Adrenal gland (tissue), 5 donors: ENCODE results near the gene DNM2.

Experiments used
- POLR2A ChIP-seq, 2 donors: fragments of 450-650 bp; IDR thresholded peaks; one replicate each; pipeline ENCODE4 v1.6.1; 2017; ENCODE audit warnings: antibody characterized with exemption in 2 of 2, mild to moderate bottlenecking in 2 of 2, moderate library complexity in 1 of 2
- TF ChIP-seq, protein P1 (sequence below), 6 experiments: fragments of 450-650 bp in 4 of 6; fragments of 200-600 bp in 2 of 6; sonication (generic) in 1 of 6; IDR thresholded peaks; 1 replicate in 5 of 6; 2 replicates in 1 of 6; pipeline versions ENCODE4 v1.5.1 to v1.8.0; 2016 to 2021; ENCODE audit warnings: antibody characterized with exemption in 6 of 6, mild to moderate bottlenecking in 2 of 6, moderate library complexity in 1 of 6
- donor health status: DM: no; HTN: no; CAD: no.

DNA sequence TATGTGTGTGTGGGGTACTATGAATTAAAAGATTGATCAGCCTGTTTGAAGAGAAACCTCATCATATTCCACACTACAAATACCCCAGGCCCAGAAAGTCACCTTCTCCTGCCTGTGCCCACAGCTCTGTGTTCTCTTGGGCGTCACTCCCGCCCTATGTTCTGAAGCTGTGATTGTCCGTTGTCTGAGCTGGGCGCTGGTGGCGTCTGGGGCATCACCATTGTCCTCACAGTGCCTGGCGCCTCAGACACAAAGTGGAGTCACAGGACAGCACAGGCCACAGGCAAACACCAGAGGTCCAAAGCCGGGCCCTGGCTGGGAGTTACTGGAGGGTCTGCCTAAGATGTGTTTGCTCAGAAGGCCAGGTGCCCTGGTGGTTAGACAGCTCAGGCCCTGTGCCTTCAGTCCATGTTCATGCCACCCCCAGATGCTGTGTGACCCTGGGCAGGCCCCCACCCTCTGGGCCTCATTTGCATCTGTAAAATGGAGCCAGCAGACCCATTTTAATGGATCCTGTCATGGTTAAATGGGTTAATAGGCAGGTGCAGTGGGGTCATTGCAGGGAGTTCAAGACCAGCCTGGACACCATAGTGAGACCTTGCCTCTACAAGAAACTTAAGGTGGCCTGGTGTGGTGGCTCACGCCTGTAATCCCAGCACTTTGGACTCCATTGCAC lies 34.5 kb downstream of the DNM2 start:
- TF ChIP-seq, protein P1, sequence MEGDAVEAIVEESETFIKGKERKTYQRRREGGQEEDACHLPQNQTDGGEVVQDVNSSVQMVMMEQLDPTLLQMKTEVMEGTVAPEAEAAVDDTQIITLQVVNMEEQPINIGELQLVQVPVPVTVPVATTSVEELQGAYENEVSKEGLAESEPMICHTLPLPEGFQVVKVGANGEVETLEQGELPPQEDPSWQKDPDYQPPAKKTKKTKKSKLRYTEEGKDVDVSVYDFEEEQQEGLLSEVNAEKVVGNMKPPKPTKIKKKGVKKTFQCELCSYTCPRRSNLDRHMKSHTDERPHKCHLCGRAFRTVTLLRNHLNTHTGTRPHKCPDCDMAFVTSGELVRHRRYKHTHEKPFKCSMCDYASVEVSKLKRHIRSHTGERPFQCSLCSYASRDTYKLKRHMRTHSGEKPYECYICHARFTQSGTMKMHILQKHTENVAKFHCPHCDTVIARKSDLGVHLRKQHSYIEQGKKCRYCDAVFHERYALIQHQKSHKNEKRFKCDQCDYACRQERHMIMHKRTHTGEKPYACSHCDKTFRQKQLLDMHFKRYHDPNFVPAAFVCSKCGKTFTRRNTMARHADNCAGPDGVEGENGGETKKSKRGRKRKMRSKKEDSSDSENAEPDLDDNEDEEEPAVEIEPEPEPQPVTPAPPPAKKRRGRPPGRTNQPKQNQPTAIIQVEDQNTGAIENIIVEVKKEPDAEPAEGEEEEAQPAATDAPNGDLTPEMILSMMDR (IDR thresholded peaks at IDR 0.05), result no peak
- TF ChIP-seq POLR2A (IDR thresholded peaks at IDR 0.05), result no peak
